ENCODE measurements around the gene DTWD2. TPM values are rescaled to one million over a fixed set of nuclear protein-coding genes. Genes with fewer than 3 reads are reported as not detected.

DTWD2 gene
- total RNA-seq, 1 donor from 2014 or later: 2.2 TPM

GRCh38 chr5:118789366-118789765 lies 199.0 kb downstream of the DTWD2 start:
- DNase-seq: no peak
- Mint-ChIP-seq H3K27ac (no peak overlapping the region), H3K4me1 (no peaks in the 10 kb centered on the region), H3K4me3 (no peak overlapping the region), H3K9me3 (no peaks in the 10 kb centered on the region), H3K36me3 (ENCODE audit: low read depth) (no peaks in the 10 kb centered on the region), H3K27me3 (no peaks in the 10 kb centered on the region)
- intact Hi-C loops (cut with micrococcal nuclease): no loop called here

- H3K27me3 Mint-ChIP-seq: no peaks in the 10 kb centered on the region
- intact Hi-C loops (cut with micrococcal nuclease): no loop called here
- no peak for DNase-seq
- no peaks in the 10 kb centered on the region for H3K36me3 Mint-ChIP-seq (ENCODE audit: low read depth)
- H3K4me1 Mint-ChIP-seq: no peaks in the 10 kb centered on the region
- no peaks in the 10 kb centered on the region for H3K9me3 Mint-ChIP-seq
- H3K27ac Mint-ChIP-seq: no peak overlapping the region
- H3K4me3 Mint-ChIP-seq: no peak overlapping the region
These were observed 200.0 kb downstream of the DTWD2 start for GRCh38 chr5:118788351-118788750.

Other genes starting within 250 kb of the DTWD2 start
- 22.4 and 25.6 TPM in 2 replicates for gene DMXL1, start 82.5 kb upstream of the DTWD2 start, total RNA-seq